Uterus (tissue), 2 donors: ENCODE measurements around the gene PLXDC2.

Experiments used
- POLR2A ChIP-seq, 2 donors: fragments of 450-650 bp; IDR thresholded peaks; one replicate each; pipeline ENCODE4 v1.6.1; 2016; ENCODE audit warnings: antibody characterized with exemption in 2 of 2, mild to moderate bottlenecking in 1 of 2, moderate library complexity in 1 of 2
- TF ChIP-seq, protein P1 (sequence below), 4 experiments: fragments of 200-600 bp in 2 of 4; fragments of 450-650 bp in 2 of 4; sonication (generic) in 2 of 4; IDR thresholded peaks; one replicate each; pipeline ENCODE4 v1.5.1; 2016 to 2019; ENCODE audit warnings: antibody characterized with exemption in 4 of 4, mild to moderate bottlenecking in 2 of 4, moderate library complexity in 1 of 4

DNA sequence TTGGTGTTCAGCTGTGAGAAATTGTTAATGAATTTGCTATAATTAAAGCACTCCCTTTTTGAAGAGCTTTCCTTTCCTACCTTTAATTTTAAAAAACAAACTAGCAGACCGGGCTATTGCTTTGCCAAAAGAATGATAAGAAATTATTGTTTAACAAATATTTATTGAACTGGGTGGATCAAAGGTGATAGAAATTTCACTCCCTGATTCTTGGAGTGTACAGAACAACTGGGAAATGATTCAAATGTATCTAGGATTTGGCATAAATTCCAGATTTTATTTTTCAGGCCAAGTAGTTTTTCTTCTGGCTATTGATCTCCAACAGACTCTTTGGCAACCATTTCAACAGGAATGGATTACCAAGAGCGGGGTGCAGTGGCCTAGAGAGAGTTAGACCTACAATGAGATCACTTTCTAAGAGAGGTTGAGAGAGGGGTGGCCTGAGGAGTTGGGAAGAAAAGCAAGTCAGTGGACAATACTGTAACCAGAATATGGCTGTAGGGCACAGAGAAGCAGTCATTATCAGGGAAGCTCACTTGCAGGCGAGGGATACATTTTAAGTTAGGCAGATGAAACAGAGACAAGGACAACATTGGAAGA is 71.9 kb downstream of the PLXDC2 start:
- TF ChIP-seq, protein P1, sequence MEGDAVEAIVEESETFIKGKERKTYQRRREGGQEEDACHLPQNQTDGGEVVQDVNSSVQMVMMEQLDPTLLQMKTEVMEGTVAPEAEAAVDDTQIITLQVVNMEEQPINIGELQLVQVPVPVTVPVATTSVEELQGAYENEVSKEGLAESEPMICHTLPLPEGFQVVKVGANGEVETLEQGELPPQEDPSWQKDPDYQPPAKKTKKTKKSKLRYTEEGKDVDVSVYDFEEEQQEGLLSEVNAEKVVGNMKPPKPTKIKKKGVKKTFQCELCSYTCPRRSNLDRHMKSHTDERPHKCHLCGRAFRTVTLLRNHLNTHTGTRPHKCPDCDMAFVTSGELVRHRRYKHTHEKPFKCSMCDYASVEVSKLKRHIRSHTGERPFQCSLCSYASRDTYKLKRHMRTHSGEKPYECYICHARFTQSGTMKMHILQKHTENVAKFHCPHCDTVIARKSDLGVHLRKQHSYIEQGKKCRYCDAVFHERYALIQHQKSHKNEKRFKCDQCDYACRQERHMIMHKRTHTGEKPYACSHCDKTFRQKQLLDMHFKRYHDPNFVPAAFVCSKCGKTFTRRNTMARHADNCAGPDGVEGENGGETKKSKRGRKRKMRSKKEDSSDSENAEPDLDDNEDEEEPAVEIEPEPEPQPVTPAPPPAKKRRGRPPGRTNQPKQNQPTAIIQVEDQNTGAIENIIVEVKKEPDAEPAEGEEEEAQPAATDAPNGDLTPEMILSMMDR (IDR thresholded peaks at IDR 0.05), result no peak
- TF ChIP-seq POLR2A (IDR thresholded peaks at IDR 0.05), result no peak
